H9 (cell line): Measurements from ENCODE around the gene SLC26A9. TPM values are rescaled to one million over a fixed set of nuclear protein-coding genes. Genes with fewer than 3 reads are reported as not detected.

Experiments
- DNase-seq: peaks from one replicate; pipeline ENCODE4 v3.0.0-alpha.2; 2017
- H2AFZ ChIP-seq: one replicate; pipeline ENCODE4 v1.6.1; 2013; ENCODE audit warnings: mild to moderate bottlenecking, low read length, control low read depth, moderate library complexity
- H2AK5ac ChIP-seq: 2 replicates; pipeline ENCODE4 v1.6.1; 2013; ENCODE audit warnings: low read length, control low read depth, mixed read lengths; ENCODE audit not compliant: insufficient read length
- H2BK120ac ChIP-seq: one replicate; pipeline ENCODE4 v1.6.1; 2013; ENCODE audit warnings: low read depth, mild to moderate bottlenecking, low read length, control low read depth, inconsistent platforms; ENCODE audit not compliant: poor library complexity, severe bottlenecking
- H2BK12ac ChIP-seq: 2 replicates; pipeline ENCODE4 v1.6.1; 2013; ENCODE audit warnings: low read length, control low read depth, mixed read lengths, low read depth; ENCODE audit not compliant: insufficient read length
- H2BK15ac ChIP-seq: 2 replicates; pipeline ENCODE4 v1.6.1; 2013; ENCODE audit warnings: low read depth, low read length, control low read depth
- H2BK20ac ChIP-seq: one replicate; pipeline ENCODE4 v1.6.1; 2013; ENCODE audit warnings: low read depth, mild to moderate bottlenecking, low read length, control low read depth, inconsistent platforms; ENCODE audit not compliant: poor library complexity, severe bottlenecking
- H2BK5ac ChIP-seq: 2 replicates; pipeline ENCODE4 v1.6.1; 2013; ENCODE audit warnings: low read length, control low read depth, mixed read lengths; ENCODE audit not compliant: insufficient read length
- H3K14ac ChIP-seq: 2 replicates; pipeline ENCODE4 v1.6.1; 2013; ENCODE audit warnings: low read length, control low read depth; ENCODE audit not compliant: insufficient read depth
- H3K18ac ChIP-seq: 2 replicates; pipeline ENCODE4 v1.6.1; 2013; ENCODE audit warnings: low read depth, mild to moderate bottlenecking, mixed read lengths, low read length, control low read depth; ENCODE audit not compliant: insufficient read length
- H3K23ac ChIP-seq: 2 replicates; pipeline ENCODE4 v1.6.1; 2013; ENCODE audit warnings: low read length, control low read depth, mixed read lengths, low read depth; ENCODE audit not compliant: insufficient read length
- H3K23me2 ChIP-seq: 2 replicates; pipeline ENCODE4 v1.6.1; 2013; ENCODE audit warnings: low read depth, mild to moderate bottlenecking, mixed read lengths, low read length, control low read depth; ENCODE audit not compliant: insufficient read length, poor library complexity, severe bottlenecking
- H3K27ac ChIP-seq: 2 replicates; pipeline ENCODE4 v1.5.1; 2013; ENCODE audit warnings: low read length, control low read depth, mixed read lengths, low read depth; ENCODE audit not compliant: insufficient read length
- H3K27me3 ChIP-seq: 2 replicates; pipeline ENCODE4 v1.6.1; 2013; ENCODE audit warnings: low read length, control low read depth, inconsistent platforms; ENCODE audit not compliant: insufficient read depth
- H3K4ac ChIP-seq: 2 replicates; pipeline ENCODE4 v1.6.1; 2013; ENCODE audit warnings: low read depth, mild to moderate bottlenecking, control low read depth, inconsistent platforms, low read length, moderate library complexity
- H3K4me1 ChIP-seq: 2 replicates; pipeline ENCODE4 v1.6.1; 2013; ENCODE audit warnings: low read length, control low read depth, inconsistent platforms; ENCODE audit not compliant: insufficient read depth
- H3K4me2 ChIP-seq: 2 replicates; pipeline ENCODE4 v1.6.1; 2013; ENCODE audit warnings: low read length, control low read depth, mixed read lengths; ENCODE audit not compliant: insufficient read length, insufficient read depth
- H3K56ac ChIP-seq: 2 replicates; pipeline ENCODE4 v1.6.1; 2013; ENCODE audit warnings: low read depth, mild to moderate bottlenecking, mixed read lengths, low read length, control low read depth; ENCODE audit not compliant: insufficient read length
- H3K79me1 ChIP-seq: 2 replicates; pipeline ENCODE4 v1.6.1; 2013; ENCODE audit warnings: low read depth, mild to moderate bottlenecking, moderate library complexity, low read length, control low read depth, inconsistent platforms; ENCODE audit not compliant: insufficient read depth, poor library complexity, severe bottlenecking
- H3K79me2 ChIP-seq: 2 replicates; pipeline ENCODE4 v1.6.1; 2013; ENCODE audit warnings: low read length, control low read depth, inconsistent platforms; ENCODE audit not compliant: insufficient read depth
- H3K9ac ChIP-seq: 2 replicates; pipeline ENCODE4 v1.6.1; 2013; ENCODE audit warnings: low read length, control low read depth, mixed read lengths; ENCODE audit not compliant: insufficient read length; ENCODE audit errors: extremely low read depth
- H3K9me3 ChIP-seq: one replicate; pipeline ENCODE4 v1.6.1; 2013; ENCODE audit warnings: low read depth, low read length, inconsistent platforms; ENCODE audit not compliant: control insufficient read depth
- H3T11ph ChIP-seq: one replicate; pipeline ENCODE4 v1.6.1; 2013; ENCODE audit warnings: mild to moderate bottlenecking, low read length, control low read depth, inconsistent platforms
- H4K20me1 ChIP-seq: one replicate; pipeline ENCODE4 v1.6.1; 2013; ENCODE audit not compliant: control insufficient read depth, insufficient read length, insufficient read depth
- H4K5ac ChIP-seq: 2 replicates; pipeline ENCODE4 v1.6.1; 2013; ENCODE audit warnings: low read depth, mild to moderate bottlenecking, mixed read lengths, low read length, control low read depth; ENCODE audit not compliant: insufficient read length
- H4K8ac ChIP-seq: replicated peaks from 2 replicates; pipeline ENCODE4 v1.6.1; 2013; ENCODE audit warnings: low read length, control low read depth, mixed read lengths, low read depth; ENCODE audit not compliant: insufficient read length
- H4K91ac ChIP-seq: 2 replicates; pipeline ENCODE4 v1.6.1; 2013; ENCODE audit warnings: low read depth, mild to moderate bottlenecking, moderate library complexity, mixed read lengths, low read length, control low read depth; ENCODE audit not compliant: insufficient read length
- H3K27ac Mint-ChIP-seq, 3 experiments: 2 replicates in 2 of 3; 3 replicates in 1 of 3; pipeline ENCODE4 v1.8.0; 2020 to 2021; ENCODE audit warnings: mixed read lengths in 3 of 3, mild to moderate bottlenecking in 1 of 3, moderate library complexity in 1 of 3
- H3K27me3 Mint-ChIP-seq: 2 replicates; pipeline ENCODE4 v1.8.0; 2021; ENCODE audit warnings: low read depth, mild to moderate bottlenecking, moderate library complexity, mixed read lengths
- H3K36me3 Mint-ChIP-seq, 3 experiments: 2 replicates in 2 of 3; 3 replicates in 1 of 3; pipeline ENCODE4 v1.8.0; 2020 to 2021; ENCODE audit warnings: low read depth in 3 of 3, mixed read lengths in 3 of 3; ENCODE audit not compliant: insufficient read depth in 1 of 3
- H3K4me1 Mint-ChIP-seq, 2 experiments: 2 replicates each; pipeline ENCODE4 v1.8.0; 2020; ENCODE audit warnings: mixed read lengths in 2 of 2
- H3K4me3 Mint-ChIP-seq, 2 experiments: 2 replicates in 1 of 2; 3 replicates in 1 of 2; pipeline ENCODE4 v1.8.0; 2020 to 2021; ENCODE audit warnings: mild to moderate bottlenecking in 2 of 2, mixed read lengths in 2 of 2, moderate library complexity in 1 of 2
- H3K9me3 Mint-ChIP-seq, 2 experiments: 2 replicates in 1 of 2; 3 replicates in 1 of 2; pipeline ENCODE4 v1.8.0; 2020; ENCODE audit warnings: mild to moderate bottlenecking in 2 of 2, mixed read lengths in 2 of 2, moderate library complexity in 1 of 2
- CTCF ChIP-seq: fragments of 200-600 bp; sonication (generic); conservative IDR thresholded peaks from 3 replicates; pipeline ENCODE4 v1.8.0; 2021; ENCODE audit warnings: antibody characterized with exemption, mild to moderate bottlenecking
- WGBS: extraction: QIAGEN DNeasy Blood & Tissue Kit; methylation state at CpG from one replicate; pipeline ENCODE4 v1.1.7; 2013; ENCODE audit warnings: missing lambda C conversion rate, low lambda C conversion rate, mixed read lengths; ENCODE audit not compliant: insufficient read length; ENCODE audit errors: extremely low coverage; 5-methylcytosine and 5-hydroxymethylcytosine counted together
- total RNA-seq: library from RNA; stranded (reverse); gene quantifications from 2 replicates; pipeline ENCODE4 v1.2.1, GENCODE V29; 2021

The SLC26A9 gene
- total RNA-seq, 1 experiment from 2014 or later: not detected

GRCh38 chr1:205989786-205990185 lies 46.5 kb upstream of the SLC26A9 start:
- Histone ChIP-seq H4K20me1 (no peaks in the 10 kb centered on the region), H3K4ac (no peak overlapping the region), H3K79me2 (no peaks in the 10 kb centered on the region), H3K27me3 (no peaks in the 10 kb centered on the region), H3K23ac (no peak overlapping the region), H2BK15ac (no peak overlapping the region), H2AFZ (no peak overlapping the region), H3K4me2 (no peak overlapping the region), H3K23me2 (no peaks in the 10 kb centered on the region), H3K18ac (no peak overlapping the region), H4K91ac (no peak overlapping the region), H3K14ac (no peak overlapping the region), H2AK5ac (no peak overlapping the region), H2BK20ac (no peak overlapping the region), H2BK5ac (no peak overlapping the region), H2BK120ac (no peak overlapping the region), H3K56ac (no peak overlapping the region), H2BK12ac (no peak overlapping the region), H3K79me1 (no peaks in the 10 kb centered on the region), H3K4me1 (no peaks in the 10 kb centered on the region), H3T11ph (no peak overlapping the region), H4K8ac (no peak overlapping the region), H3K9ac (no peak overlapping the region), H3K9me3 (no peaks in the 10 kb centered on the region), H4K5ac (no peak overlapping the region), H3K27ac (no peak overlapping the region)
- Mint-ChIP-seq H3K4me3 (no peak overlapping the region), H3K27me3 (peaks cover 18% of the 10 kb centered on the region), H3K4me1 (peaks cover 8 to 18% of the 10 kb centered on the region in 2 experiments), H3K36me3 (no peaks in the 10 kb centered on the region; a peak in 1 of 7 replicates), H3K27ac (no peak overlapping the region), H3K9me3 (no peaks in the 10 kb centered on the region)
- WGBS: no CpG with 5 or more reads among the region's 5 CpGs
- TF ChIP-seq CTCF: no peak
- DNase-seq: no peak
